ENCODE results near the gene DCDC2. TPM values are rescaled to one million over a fixed set of nuclear protein-coding genes. Genes with fewer than 3 reads are reported as not detected.
A peak's percentile ranks its signal among the peaks of the same experiment; 100 is the strongest.

DCDC2 gene
- total RNA-seq, 4 donors from 2014 or later: 0.64 to 1.6 (median 1.2) TPM; not detected in 1

GRCh38 chr6:24231438-24231977, 126.4 kb downstream of the DCDC2 start:
- H3K27ac ChIP-seq: no peak overlapping the region

GRCh38 chr6:24229696-24230405, 128.0 kb downstream of the DCDC2 start:
- WGBS, 2 donors (ENCODE audit: low coverage in 1 of 2): 60 to 85% methylated on average over 2 to 3 of the region's 3 CpGs
- no peak for DNase-seq
- H3K27ac ChIP-seq: no peak overlapping the region
- H3K36me3 ChIP-seq: no peaks in the 10 kb centered on the region
- H3K4me3 ChIP-seq: no peak overlapping the region
- intact Hi-C loops (cut with DNase I; ENCODE audit: low total_unique reads) (no loop called here), in situ Hi-C loops (cut with MboI; ENCODE audit: low pct_ligation_motif_present in 1 of 4, low pct_unique_long_range_greater_than_20kb in 1 of 4, low sequenced_read_pairs in 3 of 4) (no loop called here)
- H3K4me1 ChIP-seq: peaks cover 0 to 5% (median 2%) of the 10 kb centered on the region in 4 donors
- no peaks in the 10 kb centered on the region for H3K9me3 ChIP-seq
- TF ChIP-seq POLR2AphosphoS5 (IDR thresholded peaks at IDR 0.05) (no peak), CTCF (IDR thresholded peaks at IDR 0.05) (no peak), POLR2A (IDR thresholded peaks at IDR 0.05) (no peak), EP300 (IDR thresholded peaks at IDR 0.05; ENCODE audit: low read depth) (no peak)
- no peaks in the 10 kb centered on the region for H3K27me3 ChIP-seq

More at GRCh38 chr6:24231438-24231977, 126.4 kb downstream of the DCDC2 start:
- no peaks in the 10 kb centered on the region for H3K9me3 ChIP-seq
- no peak for DNase-seq
- TF ChIP-seq POLR2AphosphoS5 (IDR thresholded peaks at IDR 0.05) (peak in 1 of 3 donors; percentile 60), EP300 (IDR thresholded peaks at IDR 0.05; ENCODE audit: low read depth) (no peak), POLR2A (IDR thresholded peaks at IDR 0.05) (no peak), CTCF (IDR thresholded peaks at IDR 0.05) (no peak)
- H3K36me3 ChIP-seq: no peaks in the 10 kb centered on the region
- in situ Hi-C loops (cut with MboI; ENCODE audit: low pct_ligation_motif_present in 1 of 4, low pct_unique_long_range_greater_than_20kb in 1 of 4, low sequenced_read_pairs in 3 of 4): no loop called here
- WGBS, 2 donors (ENCODE audit: low coverage in 1 of 2): 41 to 71% methylated on average over 1 to 2 of the region's 2 CpGs
- H3K4me1 ChIP-seq: peaks cover 0 to 5% (median 2%) of the 10 kb centered on the region in 4 donors
- no peaks in the 10 kb centered on the region for H3K27me3 ChIP-seq
- intact Hi-C loops (cut with DNase I; ENCODE audit: low total_unique reads): no loop called here
- no peak overlapping the region for H3K4me3 ChIP-seq

- Histone ChIP-seq H3K36me3 (no peaks in the 10 kb centered on the region), H3K27ac (no peak overlapping the region), H3K27me3 (no peaks in the 10 kb centered on the region), H3K4me3 (no peak overlapping the region), H3K9me3 (no peaks in the 10 kb centered on the region), H3K4me1 (no peaks in the 10 kb centered on the region)
- intact Hi-C loops (cut with DNase I; ENCODE audit: low total_unique reads): no loop called here
- WGBS, 2 donors (ENCODE audit: low coverage in 1 of 2): 59 to 73% methylated on average over 1 to 3 of the region's 3 CpGs
- in situ Hi-C loops (cut with MboI; ENCODE audit: low pct_ligation_motif_present in 1 of 4, low pct_unique_long_range_greater_than_20kb in 1 of 4, low sequenced_read_pairs in 3 of 4): no loop called here
- no peak for DNase-seq
- TF ChIP-seq POLR2AphosphoS5 (IDR thresholded peaks at IDR 0.05): no peak
- no peak for TF ChIP-seq EP300 (IDR thresholded peaks at IDR 0.05; ENCODE audit: low read depth)
- TF ChIP-seq POLR2A (IDR thresholded peaks at IDR 0.05): no peak
- TF ChIP-seq CTCF (IDR thresholded peaks at IDR 0.05): no peak
These were observed 129.1 kb downstream of the DCDC2 start for GRCh38 chr6:24228681-24229255.

GRCh38 chr6:24228123-24228522, 129.7 kb downstream of the DCDC2 start:
- H3K27ac ChIP-seq: no peak overlapping the region
- in situ Hi-C loops (cut with MboI; ENCODE audit: low pct_ligation_motif_present in 1 of 4, low pct_unique_long_range_greater_than_20kb in 1 of 4, low sequenced_read_pairs in 3 of 4): no loop called here
- DNase-seq: no peak
- H3K36me3 ChIP-seq: no peaks in the 10 kb centered on the region
- WGBS, 2 donors (ENCODE audit: low coverage in 1 of 2): 63 to 88% methylated on average over 2 of the region's 2 CpGs
- no peak overlapping the region for H3K4me3 ChIP-seq
- intact Hi-C loops (cut with DNase I; ENCODE audit: low total_unique reads): no loop called here
- no peaks in the 10 kb centered on the region for H3K9me3 ChIP-seq
- no peaks in the 10 kb centered on the region for H3K27me3 ChIP-seq
- no peaks in the 10 kb centered on the region for H3K4me1 ChIP-seq
- no peak for TF ChIP-seq POLR2AphosphoS5 (IDR thresholded peaks at IDR 0.05)

Measured in transverse colon (tissue), 4 donors.